ENCODE results near the gene PNLDC1. TPM values are rescaled to one million over a fixed set of nuclear protein-coding genes. Genes with fewer than 3 reads are reported as not detected.
"Not testable (repeated sequence)": the region's sequence is repeated elsewhere in the genome, so short reads cannot be mapped to it uniquely, and the experiment has no call there.

PNLDC1 gene
- polyA plus RNA-seq, 1 donor from 2014 or later = not detected

- Histone ChIP-seq H3K9me3 (ENCODE audit: low read length) (no peaks in the 10 kb centered on the region), H3K4me2 (ENCODE audit: low read length) (no peak overlapping the region), H2AFZ (ENCODE audit: low read depth, low read length) (no peak overlapping the region), H3K27ac (ENCODE audit: low read length) (no peak overlapping the region), H3K27me3 (ENCODE audit: insufficient read depth, low read depth, low read length) (no peaks in the 10 kb centered on the region), H3K36me3 (ENCODE audit: insufficient read depth, low read length) (no peaks in the 10 kb centered on the region), H3K9ac (ENCODE audit: low read length) (no peak overlapping the region), H3K4me3 (ENCODE audit: low read length) (no peak overlapping the region), H3K9me2 (ENCODE audit: insufficient read depth, low read length) (no peaks in the 10 kb centered on the region), H3F3A (ENCODE audit: insufficient read depth, low read length, poor library complexity, severe bottlenecking) (no peaks in the 10 kb centered on the region), H4K20me1 (ENCODE audit: insufficient read depth) (no peaks in the 10 kb centered on the region), H3K79me2 (replicated peaks; ENCODE audit: insufficient read depth, low read length) (no peaks in the 10 kb centered on the region)
- TF ChIP-seq POLR2AphosphoS5 (IDR thresholded peaks at IDR 0.05) (no peak), EZH2 (IDR thresholded peaks at IDR 0.05; ENCODE audit: borderline replicate concordance, insufficient read depth, low read length, poor library complexity, severe bottlenecking) (no peak), SMC3 (conservative IDR thresholded peaks at IDR 0.05; ENCODE audit: poor library complexity) (no peak), EP300 (conservative IDR thresholded peaks at IDR 0.05; ENCODE audit: poor library complexity, severe bottlenecking) (no peak), MXI1 (conservative IDR thresholded peaks at IDR 0.05; ENCODE audit: poor library complexity, severe bottlenecking) (no peak), CTCF (IDR thresholded peaks at IDR 0.05; ENCODE audit: poor library complexity, severe bottlenecking) (no peak), TAF1 (IDR thresholded peaks at IDR 0.05; ENCODE audit: low read depth) (no peak), REST (IDR thresholded peaks at IDR 0.05; ENCODE audit: borderline replicate concordance) (no peak), RAD21 (conservative IDR thresholded peaks at IDR 0.05) (no peak)
These were observed 42.0 kb downstream of the PNLDC1 start for GRCh38 chr6:159842035-159842434.

GRCh38 chr6:159844737-159845645, 44.9 kb downstream of the PNLDC1 start:
- no peaks in the 10 kb centered on the region for H3K9me2 ChIP-seq (ENCODE audit: insufficient read depth, low read length)
- no peak overlapping the region for H3K27ac ChIP-seq (ENCODE audit: low read length)
- H3F3A ChIP-seq (ENCODE audit: insufficient read depth, low read length, poor library complexity, severe bottlenecking) = no peaks in the 10 kb centered on the region
- no peak overlapping the region for H3K4me3 ChIP-seq (ENCODE audit: low read length)
- no peak overlapping the region for H2AFZ ChIP-seq (ENCODE audit: low read depth, low read length)
- H3K79me2 ChIP-seq (replicated peaks; ENCODE audit: insufficient read depth, low read length) = no peaks in the 10 kb centered on the region
- H3K4me2 ChIP-seq (ENCODE audit: low read length) = no peak overlapping the region
- H3K27me3 ChIP-seq (ENCODE audit: insufficient read depth, low read depth, low read length) = no peaks in the 10 kb centered on the region
- H3K36me3 ChIP-seq (ENCODE audit: insufficient read depth, low read length) = no peaks in the 10 kb centered on the region
- no peaks in the 10 kb centered on the region for H4K20me1 ChIP-seq (ENCODE audit: insufficient read depth)
- TF ChIP-seq EZH2 (IDR thresholded peaks at IDR 0.05; ENCODE audit: borderline replicate concordance, insufficient read depth, low read length, poor library complexity, severe bottlenecking) (no peak), TAF1 (IDR thresholded peaks at IDR 0.05; ENCODE audit: low read depth) (no peak), POLR2AphosphoS5 (IDR thresholded peaks at IDR 0.05) (no peak), CTCF (IDR thresholded peaks at IDR 0.05; ENCODE audit: poor library complexity, severe bottlenecking) (no peak), RAD21 (conservative IDR thresholded peaks at IDR 0.05) (no peak), REST (IDR thresholded peaks at IDR 0.05; ENCODE audit: borderline replicate concordance) (no peak), SMC3 (conservative IDR thresholded peaks at IDR 0.05; ENCODE audit: poor library complexity) (no peak), MXI1 (conservative IDR thresholded peaks at IDR 0.05; ENCODE audit: poor library complexity, severe bottlenecking) (no peak), EP300 (conservative IDR thresholded peaks at IDR 0.05; ENCODE audit: poor library complexity, severe bottlenecking) (no peak)
- H3K9me3 ChIP-seq (ENCODE audit: low read length) = no peaks in the 10 kb centered on the region
- no peak overlapping the region for H3K9ac ChIP-seq (ENCODE audit: low read length)

- not testable (repeated sequence) for H4K20me1 ChIP-seq (ENCODE audit: insufficient read depth)
These were observed 48.5 kb downstream of the PNLDC1 start for GRCh38 chr6:159848552-159848951.

More at GRCh38 chr6:159848552-159848951, 48.5 kb downstream of the PNLDC1 start:
- not testable (repeated sequence) for H3F3A ChIP-seq (ENCODE audit: insufficient read depth, low read length, poor library complexity, severe bottlenecking); H3K36me3 ChIP-seq (ENCODE audit: insufficient read depth, low read length); H3K4me2 ChIP-seq (ENCODE audit: low read length); H3K4me3 ChIP-seq (ENCODE audit: low read length); H3K9ac ChIP-seq (ENCODE audit: low read length); H3K9me3 ChIP-seq (ENCODE audit: low read length); H3K27ac ChIP-seq (ENCODE audit: low read length); H3K27me3 ChIP-seq (ENCODE audit: insufficient read depth, low read depth, low read length); H3K79me2 ChIP-seq (replicated peaks; ENCODE audit: insufficient read depth, low read length); H3K9me2 ChIP-seq (ENCODE audit: insufficient read depth, low read length); H2AFZ ChIP-seq (ENCODE audit: low read depth, low read length)

Measured in neural cell (in vitro differentiated cells).